Measurements from ENCODE around the gene NWD2.

DNA sequence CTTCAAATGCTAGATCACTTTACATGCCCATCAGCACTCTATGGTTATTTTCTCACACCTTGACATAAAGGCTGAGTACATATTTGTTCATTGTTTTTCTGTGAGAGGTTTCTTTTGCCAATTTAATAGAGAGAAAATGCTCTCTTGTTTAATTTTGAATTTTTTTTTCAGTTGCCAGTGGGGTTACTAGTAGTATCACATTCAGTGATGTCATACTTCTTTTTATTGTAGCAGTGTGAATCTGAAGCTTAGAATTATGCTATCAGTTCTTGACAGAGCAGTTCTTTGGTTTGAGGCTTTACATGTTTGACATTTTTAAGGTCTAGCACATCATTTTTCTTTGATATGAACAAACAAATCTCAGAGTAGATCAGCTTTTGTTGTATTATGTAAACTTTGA lies 185.4 kb downstream of the NWD2 start:
- TF ChIP-seq EZH2 (IDR thresholded peaks at IDR 0.05; ENCODE audit: borderline replicate concordance, low read depth, low read length, severe bottlenecking), result no peak
- TF ChIP-seq, protein P1, sequence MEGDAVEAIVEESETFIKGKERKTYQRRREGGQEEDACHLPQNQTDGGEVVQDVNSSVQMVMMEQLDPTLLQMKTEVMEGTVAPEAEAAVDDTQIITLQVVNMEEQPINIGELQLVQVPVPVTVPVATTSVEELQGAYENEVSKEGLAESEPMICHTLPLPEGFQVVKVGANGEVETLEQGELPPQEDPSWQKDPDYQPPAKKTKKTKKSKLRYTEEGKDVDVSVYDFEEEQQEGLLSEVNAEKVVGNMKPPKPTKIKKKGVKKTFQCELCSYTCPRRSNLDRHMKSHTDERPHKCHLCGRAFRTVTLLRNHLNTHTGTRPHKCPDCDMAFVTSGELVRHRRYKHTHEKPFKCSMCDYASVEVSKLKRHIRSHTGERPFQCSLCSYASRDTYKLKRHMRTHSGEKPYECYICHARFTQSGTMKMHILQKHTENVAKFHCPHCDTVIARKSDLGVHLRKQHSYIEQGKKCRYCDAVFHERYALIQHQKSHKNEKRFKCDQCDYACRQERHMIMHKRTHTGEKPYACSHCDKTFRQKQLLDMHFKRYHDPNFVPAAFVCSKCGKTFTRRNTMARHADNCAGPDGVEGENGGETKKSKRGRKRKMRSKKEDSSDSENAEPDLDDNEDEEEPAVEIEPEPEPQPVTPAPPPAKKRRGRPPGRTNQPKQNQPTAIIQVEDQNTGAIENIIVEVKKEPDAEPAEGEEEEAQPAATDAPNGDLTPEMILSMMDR (IDR thresholded peaks at IDR 0.05; ENCODE audit: borderline replicate concordance, extremely low read depth, low read length, poor library complexity, severe bottlenecking), result no peak
